K562 (cell line): ENCODE measurements around the gene ACSBG1. TPM values are rescaled to one million over a fixed set of nuclear protein-coding genes. Genes with fewer than 3 reads are reported as not detected.

Source experiments
- ATAC-seq: fragments of 200-7000 bp; cut with Tn5 transposase; 3 replicates; pipeline ENCODE4 v1.9.1; 2020; ENCODE audit warnings: moderate library complexity
- BruUV-seq: library from RNA; stranded (reverse); fragments of 400-500 nt; replicated peaks from 2 replicates; lab custom pipeline; 2021; lab: Mats Ljungman, UMichigan
- CTCF ChIA-PET: fragments of 300-600 bp; formaldehyde crosslinking; extraction: SDS; loops from one replicate; lab custom pipeline; 2021; ENCODE audit warnings: low intra/inter-chr PET ratio; lab: Yijun Ruan, JAX
- POLR2A ChIA-PET: fragments of 300-600, 350-650 bp; sonication (Branson Sonifier 250); formaldehyde crosslinking; extraction: SDS; loops from one replicate; lab custom pipeline; 2021; ENCODE audit warnings: antibody characterized with exemption, inconsistent platforms; lab: Yijun Ruan, JAX
- DNase-seq, 4 experiments: peaks; one replicate each; pipeline versions ENCODE4 v3.0.0 to v3.0.0-alpha.2; 2011 to 2018; ENCODE audit warnings: low spot score in 3 of 4, mixed read lengths in 3 of 4; ENCODE audit errors: extremely low read depth in 1 of 4
- FAIRE-seq: peaks from 2 replicates; lab custom pipeline; 2011; peaks lifted over from hg19 to GRCh38; lab: Jason Lieb, UNC
- H2AFZ ChIP-seq: 2 replicates; pipeline ENCODE4 v1.6.0; 2011; ENCODE audit warnings: low read depth, low read length, control low read depth, inconsistent platforms
- H3K27ac ChIP-seq: fragments of 200-600 bp; 3 replicates; pipeline ENCODE4 v1.8.0; 2011; ENCODE audit warnings: low read depth, mild to moderate bottlenecking, control low read depth, inconsistent platforms, low read length, moderate library complexity, mixed read lengths; ENCODE audit errors: extremely low read depth
- H3K27me3 ChIP-seq, 2 experiments: fragments of 300-600 bp in 1 of 2; 2 replicates in 1 of 2; 3 replicates in 1 of 2; pipeline versions ENCODE4 v1.6.0 to v1.8.0; 2011; ENCODE audit warnings: inconsistent platforms in 2 of 2, low read length in 2 of 2, mild to moderate bottlenecking in 1 of 2, mixed read lengths in 1 of 2, moderate library complexity in 1 of 2; ENCODE audit not compliant: control insufficient read depth in 2 of 2, insufficient read depth in 2 of 2
- H3K36me3 ChIP-seq: fragments of 300-600 bp; 3 replicates; pipeline ENCODE4 v1.8.0; 2011; ENCODE audit warnings: mild to moderate bottlenecking, low read length, inconsistent platforms; ENCODE audit not compliant: control insufficient read depth, insufficient read depth
- H3K4me1 ChIP-seq, 2 experiments: fragments of 200-600 bp in 1 of 2; replicated peaks in 1 of 2; 2 replicates in 1 of 2; 3 replicates in 1 of 2; pipeline versions ENCODE4 v1.5.1 to v1.8.0; 2011; ENCODE audit warnings: inconsistent platforms in 2 of 2, low read length in 2 of 2, mild to moderate bottlenecking in 1 of 2, mixed read lengths in 1 of 2, moderate library complexity in 1 of 2; ENCODE audit not compliant: control insufficient read depth in 2 of 2, insufficient read depth in 2 of 2
- H3K4me2 ChIP-seq: 2 replicates; pipeline ENCODE4 v1.6.1; 2011; ENCODE audit warnings: low read length, control low read depth, inconsistent platforms, mixed read lengths; ENCODE audit not compliant: insufficient read depth
- H3K4me3 ChIP-seq: fragments of 200-600 bp; sonication (generic), shearing (Covaris generic); 2 replicates; pipeline ENCODE4 v1.5.1; 2016; ENCODE audit warnings: control low read depth, inconsistent platforms
- H3K79me2 ChIP-seq: fragments of 200-600 bp; 3 replicates; pipeline ENCODE4 v1.8.0; 2011; ENCODE audit warnings: low read length, inconsistent platforms; ENCODE audit not compliant: control insufficient read depth, insufficient read depth
- H3K9ac ChIP-seq, 2 experiments: 2 replicates each; pipeline versions ENCODE4 v1.6.0 to v1.6.1; 2011; ENCODE audit warnings: low read depth in 2 of 2, low read length in 2 of 2, control low read depth in 1 of 2, inconsistent platforms in 1 of 2, mild to moderate bottlenecking in 1 of 2, mixed read lengths in 1 of 2; ENCODE audit not compliant: insufficient read depth in 1 of 2
- H3K9me1 ChIP-seq: one replicate; pipeline ENCODE4 v1.6.0; 2011; ENCODE audit warnings: inconsistent platforms, mild to moderate bottlenecking, low read length, moderate library complexity; ENCODE audit not compliant: control insufficient read depth, insufficient read depth
- H3K9me3 ChIP-seq: replicated peaks from 2 replicates; pipeline ENCODE4 v1.5.1; 2011; ENCODE audit warnings: low read depth, low read length, inconsistent platforms; ENCODE audit not compliant: control insufficient read depth, insufficient read depth
- H4K20me1 ChIP-seq: replicated peaks from 2 replicates; pipeline ENCODE4 v1.6.1; 2011; ENCODE audit warnings: low read length, inconsistent platforms, mixed read lengths; ENCODE audit not compliant: control insufficient read depth, insufficient read depth
- BRF1 ChIP-seq: IDR thresholded peaks from 3 replicates; pipeline ENCODE4 v1.6.1; 2011; ENCODE audit warnings: borderline replicate concordance, mild to moderate bottlenecking; ENCODE audit not compliant: insufficient read length; ENCODE audit errors: extremely low read depth
- CBX2 ChIP-seq: fragments of 200-600 bp; sonication (generic); IDR thresholded peaks from one replicate; pipeline ENCODE4 v1.6.1; 2012; ENCODE audit warnings: mild to moderate bottlenecking, low read length, inconsistent platforms; ENCODE audit not compliant: insufficient read depth, poor library complexity, severe bottlenecking
- CBX8 ChIP-seq: fragments of 200-600 bp; sonication (generic); IDR thresholded peaks from 2 replicates; pipeline ENCODE4 v1.6.1; 2012; ENCODE audit warnings: borderline replicate concordance, mixed run types, low read depth, mild to moderate bottlenecking, moderate library complexity, mixed read lengths, low read length, control low read depth, inconsistent platforms; ENCODE audit not compliant: poor library complexity, severe bottlenecking; ENCODE audit errors: extremely low read depth
- COPS2 ChIP-seq: fragments of 450-650 bp; conservative IDR thresholded peaks from 2 replicates; pipeline ENCODE4 v1.6.1; 2016; ENCODE audit warnings: mild to moderate bottlenecking, moderate library complexity
- CTCFL ChIP-seq: IDR thresholded peaks from 2 replicates; pipeline ENCODE4 v1.6.1; 2011; ENCODE audit warnings: borderline replicate concordance, low read depth, mild to moderate bottlenecking, moderate library complexity, low read length; ENCODE audit not compliant: insufficient read depth, poor library complexity, severe bottlenecking
- E2F3 ChIP-seq: fragments of 250-450 bp; sonication (Bioruptor Pico); IDR thresholded peaks from 2 replicates; pipeline ENCODE4 v1.4.0; 2020; ENCODE audit warnings: mild to moderate bottlenecking
- IRF2 ChIP-seq: sonication (generic); formaldehyde crosslinking; IDR thresholded peaks from 2 replicates; pipeline ENCODE4 v1.8.1; 2022; ENCODE audit warnings: mild to moderate bottlenecking, missing genetic modification reagents
- KDM5B ChIP-seq: fragments of 200-600 bp; sonication (generic); IDR thresholded peaks from 2 replicates; pipeline ENCODE4 v1.6.1; 2012; ENCODE audit warnings: low read depth, mild to moderate bottlenecking, moderate library complexity, low read length, control low read depth, inconsistent platforms; ENCODE audit not compliant: insufficient replicate concordance
- MLLT1 ChIP-seq, 2 experiments: fragments of 450-650 bp; IDR thresholded peaks; 2 replicates each; pipeline ENCODE4 v1.6.1; 2016
- MTA1 ChIP-seq: fragments of 450-650 bp; IDR thresholded peaks from 2 replicates; pipeline ENCODE4 v1.6.1; 2017; ENCODE audit warnings: borderline replicate concordance
- NR2C2 ChIP-seq, 2 experiments: fragments of 200-800 bp in 1 of 2; sonication (Bioruptor generic) in 1 of 2; sonication (generic) in 1 of 2; formaldehyde crosslinking in 1 of 2; IDR thresholded peaks; 2 replicates each; pipeline versions ENCODE4 v1.6.1 to v1.8.0; 2016 to 2022; ENCODE audit warnings: mild to moderate bottlenecking in 1 of 2, missing compliant biosample characterization in 1 of 2, missing genetic modification characterization in 1 of 2, missing genetic modification reagents in 1 of 2
- SETDB1 ChIP-seq: IDR thresholded peaks from one replicate; pipeline ENCODE4 v1.6.1; 2012; ENCODE audit warnings: low read length, control low read depth, inconsistent platforms
- TAF15 ChIP-seq: fragments of 200-400 bp; formaldehyde crosslinking; IDR thresholded peaks from 2 replicates; pipeline ENCODE4 v1.6.1; 2017; ENCODE audit warnings: mild to moderate bottlenecking, low read depth, low read length, moderate library complexity
- TBP ChIP-seq: optimal IDR thresholded peaks from 2 replicates; pipeline ENCODE3; 2011; ENCODE audit warnings: low read depth, low read length, improper control_type of control experiment
- ZBTB7A ChIP-seq: IDR thresholded peaks from 2 replicates; pipeline ENCODE4 v1.6.1; 2011; ENCODE audit warnings: low read depth, mild to moderate bottlenecking, low read length, moderate library complexity, borderline replicate concordance; ENCODE audit not compliant: control insufficient read depth
- ZFP36 ChIP-seq: fragments of 150-350 bp; IDR thresholded peaks from 2 replicates; pipeline ENCODE4 v1.6.1; 2018; ENCODE audit warnings: low read length, low read depth; ENCODE audit not compliant: partially characterized antibody
- ZNF699 ChIP-seq: fragments of 250-450 bp; sonication (Bioruptor Pico); IDR thresholded peaks from 2 replicates; pipeline ENCODE4 v1.8.0; 2021; ENCODE audit warnings: mild to moderate bottlenecking, moderate library complexity; ENCODE audit not compliant: insufficient replicate concordance
- WGBS: fragments of 100-300 bp; shearing (Covaris generic); methylation state at CpG from one replicate; pipeline ENCODE4 v1.1.6; 2016; ENCODE audit warnings: low coverage, mixed read lengths; ENCODE audit not compliant: insufficient coverage; ENCODE audit errors: missing lambda C conversion rate; 5-methylcytosine and 5-hydroxymethylcytosine counted together
- in situ Hi-C: fragments of 300-500 bp; cut with MboI; formaldehyde crosslinking; loops from 4 replicates; pipeline ENCODE4 v1.15.0; 2018; ENCODE audit warnings: inconsistent platforms, mixed read lengths
- intact Hi-C: fragments of 100-400 bp; cut with micrococcal nuclease; formaldehyde crosslinking; loops from 2 replicates; pipeline ENCODE4 v1.14.2; 2022
- polyA plus RNA-seq, 8 experiments: library from polyadenylated mRNA; depleted of rRNA in 4 of 8; stranded (reverse) in 5 of 8; unstranded in 3 of 8; fragments of >200 nt; fragmentation: Nextera tagmentation in 2 of 8; fragmentation: Illumina TruSeq in 1 of 8; extraction: Ambion mirVana in 2 of 8; extraction: Trizol in 1 of 8; gene quantifications; 2 replicates each; pipeline versions ENCODE4 v1.2.1 to v1.2.3, GENCODE V29; 2011 to 2014; ENCODE audit warnings: inconsistent platforms in 1 of 8, missing spikeins in 1 of 8
- total RNA-seq, 7 experiments: library from RNA; depleted of rRNA in 6 of 7; stranded (reverse); fragments of >200 nt in 6 of 7; fragmentation: Illumina TruSeq in 2 of 7; extraction: Trizol in 2 of 7; gene quantifications; 2 replicates each; pipeline versions ENCODE4 v1.2.1 to v1.2.3, GENCODE V29; 2011 to 2021; ENCODE audit warnings: low replicate concordance in 1 of 7

Gene ACSBG1
- total and polyA plus RNA-seq, 9 of the 15 experiments (the other 6 are each of a cell fraction or from before 2014, with no cell fraction given), result 0.36 to 6.4 (median 2.5) TPM

GRCh38 chr15:78212546-78213424, 21.6 kb downstream of the ACSBG1 start:
- FAIRE-seq (peak; percentile 89), DNase-seq (peak; percentile 77 to 85 (median 78)), ATAC-seq (peak; percentile 82)
- H3K27ac ChIP-seq, result no peak overlapping the region
- WGBS, result 20% methylated on average over 17 of the region's 17 CpGs
- BruUV-seq, result no TSS peak
- H3K4me2 ChIP-seq, result peak overlapping the region; percentile 43
- no peaks in the 10 kb centered on the region for H3K9me1 ChIP-seq
- H3K4me3 ChIP-seq, result no peak overlapping the region
- no peaks in the 10 kb centered on the region for H3K79me2 ChIP-seq
- peaks cover 13 to 24% of the 10 kb centered on the region in 2 experiments; a peak in 4 of 5 replicates for H3K4me1 ChIP-seq
- no peaks in the 10 kb centered on the region for H3K9me3 ChIP-seq
- H4K20me1 ChIP-seq, result 0 out of 2 replicates have a peak, but pooled peaks cover 3% of the 10 kb centered on the region
- no peaks in the 10 kb centered on the region for H3K36me3 ChIP-seq
- H3K27me3 ChIP-seq, result peaks cover 3 to 12% of the 10 kb centered on the region in 2 experiments; a peak in 3 of 5 replicates
- intact Hi-C loops (no loop called here), in situ Hi-C loops (no loop called here)
- POLR2A ChIA-PET, result interaction anchor here (0.6 kb wide), 1 partner anchor 42 kb away, joined by 3 read pairs; no protein-coding TSS in a partner anchor
- no peak overlapping the region for H2AFZ ChIP-seq
- no peak overlapping the region for H3K9ac ChIP-seq
- CTCF ChIA-PET, result no interaction called here
- no peak for TF ChIP-seq BRF1
- TF ChIP-seq ZFP36, result no peak
- no peak for TF ChIP-seq CTCFL
- TF ChIP-seq E2F3 (CRISPR knock-in tag), result no peak
- TF ChIP-seq NR2C2 (CRISPR knock-in tag; IDR thresholded peaks at IDR 0.05), result no peak
- no peak for TF ChIP-seq NR2C2 (tag; IDR thresholded peaks at IDR 0.05)
- no peak for TF ChIP-seq ZNF699 (CRISPR knock-in tag)
- no peak for TF ChIP-seq SETDB1
- no peak for TF ChIP-seq MLLT1 (IDR thresholded peaks at IDR 0.05)
- no peak for TF ChIP-seq CBX8
- TF ChIP-seq TAF15, result no peak
- TF ChIP-seq KDM5B, result no peak
- TF ChIP-seq CBX2, result no peak
- no peak for TF ChIP-seq TBP
- no peak for TF ChIP-seq IRF2
- peak; percentile 65; the same call in 1 of the 2 replicates for TF ChIP-seq ZBTB7A
- no peak for TF ChIP-seq MTA1
- TF ChIP-seq COPS2, result no peak
